NOMO-1 treated with DMSO at 0.1 percent for 48 hours (cell line): ENCODE data around the gene TSPAN14.
"Not testable (repeated sequence)": the region's sequence is repeated elsewhere in the genome, so short reads cannot be mapped to it uniquely, and the experiment has no call there.

Experiments
- DNase-seq: peaks from one replicate; lab custom pipeline; 2025; ENCODE audit not compliant: unreplicated experiment; lab: John Stamatoyannopoulos, UW

TSPAN14 gene

GRCh38 chr10:80539421-80540031 is 85.4 kb downstream of the TSPAN14 start:
- no peak for DNase-seq

DNA sequence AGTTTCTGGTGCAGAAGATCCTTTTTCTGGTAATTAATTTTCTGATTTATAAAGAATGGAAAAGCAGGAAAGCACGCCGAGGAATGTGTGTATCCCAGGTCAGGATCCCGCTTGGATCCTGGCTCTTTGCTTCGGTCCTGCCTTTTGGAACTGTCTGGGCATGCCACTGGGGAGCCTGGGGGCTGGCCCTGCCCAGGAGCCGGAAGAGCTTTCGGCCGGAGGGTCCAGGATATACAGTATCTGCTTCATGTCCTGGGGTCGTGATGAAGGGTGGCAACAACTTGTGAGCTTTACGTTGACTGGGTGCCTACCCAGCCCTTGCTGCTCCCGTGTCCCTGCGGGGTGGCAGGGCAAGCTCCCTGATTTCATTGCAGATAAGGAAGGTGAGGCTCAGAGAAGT is 86.0 kb downstream of the TSPAN14 start:
- no peak for DNase-seq

DNA sequence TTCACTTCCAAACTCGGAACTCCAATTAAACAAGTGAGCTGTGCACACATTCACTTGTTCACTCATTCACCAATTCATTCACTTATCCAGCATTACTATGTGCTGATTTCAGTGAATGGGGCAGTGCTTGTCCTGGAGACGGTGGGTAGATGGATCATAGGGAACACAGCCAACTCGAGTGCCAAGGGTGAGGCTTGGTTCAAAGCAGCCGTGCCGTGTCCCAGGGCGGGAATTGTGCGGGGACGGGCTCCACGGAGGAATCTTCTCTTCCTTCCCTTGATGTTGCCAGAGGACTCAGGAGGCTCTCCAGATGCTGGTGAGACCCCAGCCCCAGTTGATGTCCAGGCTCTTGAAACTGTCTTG is 86.5 kb downstream of the TSPAN14 start:
- no peak for DNase-seq

- no peak for DNase-seq
Measured at GRCh38 chr10:80540981-80541750, 87.1 kb downstream of the TSPAN14 start.

DNA sequence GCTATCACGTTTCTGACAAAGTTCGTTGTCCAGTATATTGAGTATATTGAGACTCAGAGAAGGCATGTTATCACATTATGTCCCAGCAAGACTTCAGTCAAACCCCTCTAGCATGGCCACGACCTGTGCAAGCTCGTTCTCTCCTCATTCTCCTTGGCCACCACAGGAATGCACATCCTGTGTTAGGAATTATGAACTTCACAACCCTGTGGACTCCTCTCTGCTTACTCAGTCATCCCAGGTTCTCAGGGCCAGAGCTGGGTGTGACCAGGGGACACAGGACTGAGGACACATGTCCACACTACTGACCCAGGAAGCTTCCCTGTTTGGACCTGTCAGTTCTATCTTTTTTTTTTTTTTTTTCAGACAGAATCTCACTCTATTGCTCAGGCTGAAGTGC is 87.9 kb downstream of the TSPAN14 start:
- no peak for DNase-seq

DNA sequence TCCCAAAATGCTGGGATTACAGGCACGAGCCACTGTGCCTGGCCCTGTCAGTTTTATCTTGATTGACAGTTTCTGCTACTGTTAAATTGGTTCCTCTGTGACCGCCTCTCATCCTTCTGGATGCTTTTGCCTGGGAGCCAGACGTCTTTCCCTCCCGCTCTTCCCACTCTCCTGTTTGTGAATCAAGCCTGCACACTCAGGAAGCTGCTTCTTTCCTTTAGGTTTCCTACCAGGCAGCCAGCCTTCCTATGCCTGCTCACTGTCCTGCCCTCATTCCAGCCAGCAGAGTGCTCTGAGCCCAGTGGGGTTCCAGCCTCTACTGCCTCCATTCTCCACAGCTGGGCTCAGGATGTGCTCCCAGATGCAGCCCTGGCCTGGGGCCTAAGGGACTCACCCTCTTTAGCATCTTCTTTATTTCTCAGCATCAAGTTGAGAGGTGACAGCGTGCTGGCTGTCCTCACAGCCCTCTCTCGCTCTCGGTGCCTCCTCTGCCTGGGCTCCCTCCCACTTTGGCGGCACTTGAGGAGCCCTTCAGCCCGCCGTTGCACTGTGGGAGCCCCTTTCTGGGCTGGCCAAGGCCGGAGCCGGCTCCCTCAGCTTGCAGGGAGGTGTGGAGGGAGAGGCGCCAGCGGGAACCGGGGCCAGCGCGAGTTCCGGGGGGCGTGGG is 88.7 kb downstream of the TSPAN14 start:
- DNase-seq = no peak

DNA sequence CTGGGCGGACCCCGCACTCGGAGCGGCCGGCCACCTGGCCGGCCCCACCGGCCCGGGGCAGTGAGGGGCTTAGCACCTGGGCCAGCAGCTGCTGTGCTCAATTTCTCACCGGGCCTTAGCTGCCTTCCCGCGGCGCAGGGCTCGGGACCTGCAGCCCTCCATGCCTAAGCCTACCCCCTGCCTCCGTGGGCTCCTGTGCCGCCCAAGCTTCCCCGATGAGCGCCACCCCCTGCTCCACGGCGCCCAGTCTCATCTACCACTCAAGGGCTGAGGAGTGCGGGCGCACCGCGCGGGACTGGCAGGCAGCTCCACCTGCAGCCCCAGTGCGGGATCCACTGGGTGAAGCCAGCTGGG is 89.2 kb downstream of the TSPAN14 start:
- not testable (repeated sequence) for DNase-seq

DNA sequence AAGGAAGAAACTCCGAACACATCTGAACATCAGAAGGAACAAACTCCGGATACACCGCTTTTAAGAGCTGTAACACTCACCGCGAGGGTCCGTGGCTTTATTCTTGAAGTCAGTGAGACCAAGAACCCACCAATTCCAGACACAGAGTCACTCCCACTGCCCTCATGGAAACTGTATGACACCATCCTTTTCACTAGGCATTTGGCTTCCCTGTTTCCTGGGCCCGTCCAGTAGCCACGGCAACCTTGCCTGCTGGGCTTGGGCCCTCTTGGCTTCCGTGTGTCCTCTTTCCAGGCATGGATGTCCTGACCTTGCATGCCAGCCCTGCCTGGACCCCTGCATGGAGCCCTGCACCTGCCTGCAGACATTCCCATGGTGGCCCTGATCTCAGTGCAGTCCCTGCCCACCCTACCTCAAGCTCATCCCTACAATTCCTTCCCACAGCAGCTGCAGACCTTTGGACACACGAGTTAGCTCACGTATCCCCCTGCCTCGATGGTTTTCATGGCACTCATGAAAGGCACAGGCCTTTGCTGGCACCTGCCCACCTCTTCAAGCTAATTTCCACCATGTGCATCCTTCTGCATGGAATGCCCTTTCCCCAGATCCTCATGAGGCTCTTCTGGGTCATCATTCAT is 90.3 kb downstream of the TSPAN14 start:
- no peak for DNase-seq

- no peak for DNase-seq
Measured at GRCh38 chr10:80545258-80545881, 91.3 kb downstream of the TSPAN14 start.

DNA sequence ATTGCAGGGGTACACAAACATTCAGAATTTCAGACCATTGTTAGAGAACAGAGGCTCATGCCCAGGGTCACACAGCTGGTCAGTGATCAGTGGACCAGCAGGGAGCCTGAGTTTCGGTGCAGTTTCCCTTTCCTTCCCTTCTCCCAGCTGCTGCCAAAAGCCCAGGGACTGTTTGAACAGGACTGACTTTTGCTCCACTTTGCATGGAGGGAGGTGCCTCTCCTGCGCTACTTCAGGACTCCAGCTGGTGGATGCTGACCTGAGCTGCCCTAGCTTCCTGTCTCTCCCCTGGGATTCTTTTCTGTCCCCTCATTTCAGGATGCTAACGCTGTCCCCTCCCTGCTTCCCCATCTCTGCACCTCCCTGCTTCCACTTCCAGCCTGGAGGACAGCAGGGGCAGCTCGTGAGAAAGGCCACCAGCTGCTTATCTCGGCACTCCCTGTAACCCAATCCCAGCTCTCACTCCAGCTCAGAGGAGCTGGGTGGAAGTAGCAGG is 98.1 kb downstream of the TSPAN14 start:
- DNase-seq = no peak

- no peak for DNase-seq
Measured at GRCh38 chr10:80553436-80553835, 99.3 kb downstream of the TSPAN14 start.

- DNase-seq = no peak
Measured at GRCh38 chr10:80554050-80554449, 99.9 kb downstream of the TSPAN14 start.

- DNase-seq = no peak
Measured at GRCh38 chr10:80555415-80555814, 101.3 kb downstream of the TSPAN14 start.

DNA sequence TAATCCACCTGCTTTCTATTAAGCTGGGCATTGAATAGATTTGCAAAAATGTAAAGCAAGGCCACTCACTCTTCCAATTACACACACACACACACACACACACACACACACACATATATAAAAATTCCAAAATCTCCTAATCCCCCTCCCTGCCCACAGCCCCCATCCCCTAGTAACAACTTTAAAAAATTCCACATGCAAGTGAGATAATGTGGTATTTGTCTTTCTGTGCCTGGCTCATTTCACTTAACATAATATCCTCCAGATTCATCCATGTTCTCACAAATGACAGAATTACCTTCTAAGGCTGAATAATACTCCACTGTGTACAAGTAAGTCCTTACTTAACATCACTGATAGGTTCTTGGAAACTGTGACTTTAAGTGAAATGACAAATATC is 107.8 kb downstream of the TSPAN14 start:
- no peak for DNase-seq

DNA sequence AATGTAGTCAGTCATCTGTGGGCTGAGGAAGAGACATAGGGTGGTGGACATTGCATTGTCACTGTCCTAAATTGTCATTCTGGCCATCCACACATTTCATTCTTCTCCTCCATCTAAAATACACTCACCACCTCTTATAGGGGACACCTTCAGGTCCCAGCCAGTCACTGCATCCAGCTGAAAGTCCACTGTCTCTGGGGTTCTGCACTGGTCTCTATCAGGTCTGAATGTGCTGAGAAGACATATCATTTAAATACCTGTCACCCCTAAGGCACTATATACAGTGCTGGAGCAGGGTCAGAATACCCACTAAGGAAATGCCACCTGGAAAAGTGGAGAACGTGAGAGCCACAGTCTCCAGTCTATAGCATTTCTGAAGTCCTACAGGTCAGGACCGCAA is 113.2 kb downstream of the TSPAN14 start:
- DNase-seq = no peak

- no peak for DNase-seq
Measured at GRCh38 chr10:80569131-80569895, 115.2 kb downstream of the TSPAN14 start.

DNA sequence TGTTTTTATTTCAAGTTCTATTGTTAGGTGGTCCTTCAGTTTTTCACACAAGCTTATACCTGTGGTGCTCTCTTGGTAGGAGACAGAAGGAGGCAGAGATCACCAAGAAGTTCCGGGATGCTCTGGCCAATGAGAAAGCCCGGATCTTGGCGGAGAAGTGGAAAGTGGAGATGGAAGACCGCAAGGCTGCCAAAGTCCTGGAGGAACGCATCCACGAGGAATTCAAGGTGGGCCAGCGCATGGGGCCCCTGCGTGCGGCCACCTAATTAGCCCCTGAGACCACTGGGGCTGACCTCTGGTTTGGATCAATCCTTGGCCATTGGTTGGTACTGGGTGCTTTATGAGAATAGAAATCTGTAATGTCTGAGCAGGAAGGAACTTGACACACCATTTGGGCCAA is 117.2 kb downstream of the TSPAN14 start:
- no peak for DNase-seq

- DNase-seq = no peak
Measured at GRCh38 chr10:80579181-80579763, 125.2 kb downstream of the TSPAN14 start.

- DNase-seq = peak; percentile 30
Measured at GRCh38 chr10:80579849-80580637, 125.9 kb downstream of the TSPAN14 start.
